Stimulated activated CD8-positive, alpha-beta memory T cell treated with anti-CD3 and anti-CD28 coated beads, Interleukin-4, amount 100 ng/mL, for 24 hours (primary cell): ENCODE measurements around the gene BARX2.

ENCODE experiments used
- DNase-seq: peaks from one replicate; pipeline ENCODE4 v3.0.0-alpha.2; 2020; ENCODE audit warnings: low read depth

Gene BARX2

GRCh38 chr11:129440028-129440713, 64.5 kb downstream of the BARX2 start:
- no peak for DNase-seq

- no peak for DNase-seq
These were observed 66.5 kb downstream of the BARX2 start for GRCh38 chr11:129442171-129442570.

- DNase-seq, result no peak
These were observed 67.6 kb downstream of the BARX2 start for GRCh38 chr11:129443276-129443675.

GRCh38 chr11:129444274-129444673, 68.6 kb downstream of the BARX2 start:
- DNase-seq, result no peak

GRCh38 chr11:129445226-129445625, 69.6 kb downstream of the BARX2 start:
- no peak for DNase-seq

- no peak for DNase-seq
These were observed 70.9 kb downstream of the BARX2 start for GRCh38 chr11:129446572-129446971.

GRCh38 chr11:129447654-129448239, 72.1 kb downstream of the BARX2 start:
- DNase-seq, result no peak

- no peak for DNase-seq
These were observed 75.9 kb downstream of the BARX2 start for GRCh38 chr11:129451524-129451923.

- DNase-seq, result no peak
These were observed 77.7 kb downstream of the BARX2 start for GRCh38 chr11:129453293-129453721.

GRCh38 chr11:129455101-129455500, 79.5 kb downstream of the BARX2 start:
- DNase-seq, result no peak

- DNase-seq, result no peak
These were observed 80.4 kb downstream of the BARX2 start for GRCh38 chr11:129455756-129456655.

- no peak for DNase-seq
These were observed 81.7 kb downstream of the BARX2 start for GRCh38 chr11:129457321-129457720.

GRCh38 chr11:129458278-129458677, 82.6 kb downstream of the BARX2 start:
- DNase-seq, result no peak

GRCh38 chr11:129458756-129459535, 83.3 kb downstream of the BARX2 start:
- no peak for DNase-seq

- DNase-seq, result no peak
These were observed 85.1 kb downstream of the BARX2 start for GRCh38 chr11:129460714-129461113.

- DNase-seq, result no peak
These were observed 108.4 kb downstream of the BARX2 start for GRCh38 chr11:129484068-129484467.

- DNase-seq, result no peak
These were observed 113.6 kb downstream of the BARX2 start for GRCh38 chr11:129489249-129489648.

- no peak for DNase-seq
These were observed 114.4 kb downstream of the BARX2 start for GRCh38 chr11:129490004-129490403.

GRCh38 chr11:129493746-129494145, 118.1 kb downstream of the BARX2 start:
- DNase-seq, result no peak
